B cell (primary cell): ENCODE results near the gene LRRC8E. TPM values are rescaled to one million over a fixed set of nuclear protein-coding genes. Genes with fewer than 3 reads are reported as not detected.

Source experiments
- ATAC-seq: fragments of 200-7000 bp; cut with Tn5 transposase; one replicate; pipeline ENCODE4 v1.10.0; 2021; ENCODE audit warnings: low read depth, mild to moderate bottlenecking, moderate number of reproducible peaks, moderate library complexity
- CTCF ChIA-PET: fragments of 350-600 bp; sonication (Branson Sonifier 250); formaldehyde crosslinking; loops from one replicate; lab custom pipeline; 2021; ENCODE audit warnings: antibody characterized with exemption, inconsistent platforms; lab: Charles Lee
- POLR2A ChIA-PET: fragments of 350-600 bp; sonication (Branson Sonifier 250); formaldehyde crosslinking; loops from one replicate; lab custom pipeline; 2021; ENCODE audit warnings: antibody characterized with exemption; lab: Charles Lee
- DNase-seq: peaks from one replicate; pipeline ENCODE4 v3.0.0; 2013
- H2AFZ ChIP-seq: 2 replicates; pipeline ENCODE4 v1.6.1; 2012; ENCODE audit warnings: mild to moderate bottlenecking, low read depth, low read length; ENCODE audit not compliant: insufficient read depth, poor library complexity, severe bottlenecking
- H3K27ac ChIP-seq, 2 donors: 1 replicate in 1 of 2; 2 replicates in 1 of 2; pipeline ENCODE4 v1.5.1; 2012 to 2013; ENCODE audit warnings: low read length in 2 of 2, mild to moderate bottlenecking in 2 of 2, moderate library complexity in 1 of 2
- H3K27me3 ChIP-seq, 4 experiments: fragments of 200-600 bp in 1 of 4; sonication (generic) in 1 of 4; replicated peaks in 1 of 4; 1 replicate in 2 of 4; 2 replicates in 2 of 4; pipeline versions ENCODE4 v1.6.1 to v1.7.0; 2013 to 2016; ENCODE audit warnings: low read length in 3 of 4, mild to moderate bottlenecking in 2 of 4, mixed read lengths in 1 of 4, moderate library complexity in 1 of 4; ENCODE audit not compliant: insufficient read depth in 4 of 4, control insufficient read depth in 3 of 4; ENCODE audit errors: control extremely low read depth in 1 of 4
- H3K36me3 ChIP-seq, 2 experiments: replicated peaks in 1 of 2; 1 replicate in 1 of 2; 2 replicates in 1 of 2; pipeline versions ENCODE4 v1.6.1 to v1.7.1; 2013; ENCODE audit warnings: low read length in 1 of 2; ENCODE audit not compliant: insufficient read depth in 2 of 2, control insufficient read depth in 1 of 2; ENCODE audit errors: control extremely low read depth in 1 of 2, extremely low read depth in 1 of 2
- H3K4me1 ChIP-seq, 2 donors: fragments of 200-600 bp in 1 of 2; sonication (generic) in 1 of 2; 1 replicate in 1 of 2; 2 replicates in 1 of 2; pipeline versions ENCODE4 v1.5.1 to v1.6.1; 2013 to 2017; ENCODE audit warnings: low read length in 2 of 2; ENCODE audit not compliant: control insufficient read depth in 2 of 2, insufficient read depth in 2 of 2
- H3K4me2 ChIP-seq: replicated peaks from 2 replicates; pipeline ENCODE3; 2012; ENCODE audit warnings: mild to moderate bottlenecking, low read depth, low read length; ENCODE audit not compliant: poor library complexity, severe bottlenecking
- H3K4me3 ChIP-seq, 5 experiments: fragments of 200-600 bp in 1 of 5; sonication (generic) in 1 of 5; 1 replicate in 3 of 5; 2 replicates in 2 of 5; pipeline versions ENCODE4 v1.5.1 to v1.7.0; 2011 to 2016; ENCODE audit warnings: low read length in 4 of 5, mild to moderate bottlenecking in 4 of 5, low read depth in 2 of 5, control low read depth in 1 of 5, moderate library complexity in 1 of 5; ENCODE audit not compliant: insufficient read depth in 1 of 5; ENCODE audit errors: control extremely low read depth in 1 of 5, extremely low read depth in 1 of 5
- H3K79me2 ChIP-seq: fragments of 200-600 bp; sonication (generic); one replicate; pipeline ENCODE4 v1.6.0; 2016; ENCODE audit warnings: low read length; ENCODE audit not compliant: control insufficient read depth, insufficient read depth
- H3K9ac ChIP-seq: fragments of 200-600 bp; sonication (generic); 2 replicates; pipeline ENCODE4 v1.6.1; 2017; ENCODE audit warnings: mild to moderate bottlenecking, low read length, moderate library complexity
- H3K9me3 ChIP-seq, 3 donors: one replicate each; pipeline versions ENCODE4 v1.6.1 to v1.7.1; 2013; ENCODE audit warnings: low read length in 2 of 3; ENCODE audit not compliant: control insufficient read depth in 2 of 3, insufficient read depth in 1 of 3; ENCODE audit errors: control extremely low read depth in 1 of 3
- H4K20me1 ChIP-seq: 2 replicates; pipeline ENCODE4 v1.6.0; 2012; ENCODE audit warnings: mild to moderate bottlenecking, low read length; ENCODE audit not compliant: insufficient read depth, control insufficient read depth, poor library complexity, severe bottlenecking
- H3K27ac Mint-ChIP-seq: one replicate; pipeline ENCODE4 v1.8.0; 2021; ENCODE audit warnings: mixed read lengths
- H3K27me3 Mint-ChIP-seq: one replicate; pipeline ENCODE4 v1.8.0; 2021; ENCODE audit warnings: mixed read lengths
- H3K4me1 Mint-ChIP-seq: one replicate; pipeline ENCODE4 v1.8.0; 2021; ENCODE audit warnings: mixed read lengths
- H3K4me3 Mint-ChIP-seq: one replicate; pipeline ENCODE4 v1.8.0; 2021; ENCODE audit warnings: mixed read lengths
- H3K9me3 Mint-ChIP-seq: one replicate; pipeline ENCODE4 v1.8.0; 2022; ENCODE audit warnings: mixed read lengths; ENCODE audit not compliant: insufficient read depth
- CTCF ChIP-seq: fragments of 200-600 bp; IDR thresholded peaks from one replicate; pipeline ENCODE4 v1.8.0; 2022; ENCODE audit warnings: antibody characterized with exemption, mild to moderate bottlenecking
- EZH2 ChIP-seq: IDR thresholded peaks from 2 replicates; pipeline ENCODE4 v1.6.1; 2012; ENCODE audit warnings: borderline replicate concordance, low read depth, mild to moderate bottlenecking, moderate library complexity, low read length; ENCODE audit not compliant: insufficient read depth, poor library complexity, severe bottlenecking
- WGBS: methylation state at CpG from one replicate; pipeline ENCODE4 v1.1.5; 2013; ENCODE audit warnings: missing lambda C conversion rate; ENCODE audit not compliant: insufficient coverage; 5-methylcytosine and 5-hydroxymethylcytosine counted together
- intact Hi-C: fragments of 100-400 bp; cut with micrococcal nuclease; formaldehyde crosslinking; loops from one replicate; pipeline ENCODE4 v1.10.0; 2022
- polyA plus RNA-seq: library from polyadenylated mRNA; depleted of rRNA; stranded (reverse); fragments of >200 nt; gene quantifications from 2 replicates; pipeline ENCODE4 v1.2.3, GENCODE V29; 2012
- total RNA-seq, 2 donors: library from RNA; stranded (reverse); fragments of 120-200 nt in 1 of 2; gene quantifications; 1 replicate in 1 of 2; 2 replicates in 1 of 2; pipeline versions ENCODE4 v1.2.3 to v1.2.4, GENCODE V29; 2013 to 2022

LRRC8E gene
- total and polyA plus RNA-seq, 2 donors (not counting 1 experiment from before 2014, with no cell fraction given): not detected

GRCh38 chr19:7943444-7944176, 55.3 kb downstream of the LRRC8E start, which contains the start of gene TIMM44:
TIMM44 (minus strand) TSS chr19:7943666; CDS start chr19:7943651, 15 bp downstream.
- WGBS: under 1% methylated on average over 56 of the region's 56 CpGs
- peak within 1 kb of the TSS; percentile 97 for H3K27ac Mint-ChIP-seq
- H2AFZ ChIP-seq: peak within 1 kb of the TSS; percentile 94
- POLR2A ChIA-PET: interaction anchor here (0.9 to 3.2 kb wide), 9 partner anchors 14 to 446 kb away, joined by 3 to 29 read pairs (median 5); partner anchors contain the start of genes MAP2K7, PET100, RAB11B and SNAPC2
- TF ChIP-seq EZH2: no peak
- no peak for TF ChIP-seq CTCF
- CTCF ChIA-PET: interaction anchor here (0.7 to 3.9 kb wide), 32 partner anchors 8 to 638 kb away, joined by 3 to 28 read pairs (median 5); partner anchors contain the start of genes ELAVL1, MAP2K7, PET100 and SNAPC2
- peak within 1 kb of the TSS; percentile 94 to 99 for H3K27ac ChIP-seq
- H3K4me1 Mint-ChIP-seq: peaks cover 30% of the 10 kb centered on the region
- no peaks in the 10 kb centered on the region for H3K9me3 Mint-ChIP-seq
- no peaks in the 10 kb centered on the region for H3K27me3 Mint-ChIP-seq
- H3K36me3 ChIP-seq: peaks cover 0 to 18% of the 10 kb centered on the region in 2 experiments
- peaks cover 39% of the 10 kb centered on the region for H3K79me2 ChIP-seq
- intact Hi-C loops: loop anchor here (1.0 to 5.0 kb wide), 11 partner anchors 18 to 447 kb away; partner anchors contain the start of genes MAP2K7, NDUFA7, PET100 and RAB11B
- H3K27me3 ChIP-seq: no peaks in the 10 kb centered on the region
- H3K4me3 ChIP-seq: peak within 1 kb of the TSS; percentile 81 to 97 (median 87)
- peak; percentile 96 for ATAC-seq
- H3K9me3 ChIP-seq: no peaks in the 10 kb centered on the region
- peak within 1 kb of the TSS; percentile 96 for H3K4me3 Mint-ChIP-seq
- H4K20me1 ChIP-seq: no peaks in the 10 kb centered on the region
- peak within 1 kb of the TSS; percentile 100 for H3K9ac ChIP-seq
- H3K4me1 ChIP-seq: peaks cover 12 to 21% of the 10 kb centered on the region in 2 donors
- H3K4me2 ChIP-seq: peak within 1 kb of the TSS; percentile 84
- DNase-seq: peak; percentile 99
